HG02938 (cell line): ENCODE measurements around the gene STK4.
"Not testable (repeated sequence)": the region's sequence is repeated elsewhere in the genome, so short reads cannot be mapped to it uniquely, and the experiment has no call there.

Source experiments
- ATAC-seq: cut with Tn5 transposase; IDR thresholded peaks from one replicate; pipeline ENCODE4 v1.9.1; 2021; ENCODE audit warnings: mild to moderate bottlenecking, moderate library complexity; ENCODE audit not compliant: unreplicated experiment

Gene STK4

DNA sequence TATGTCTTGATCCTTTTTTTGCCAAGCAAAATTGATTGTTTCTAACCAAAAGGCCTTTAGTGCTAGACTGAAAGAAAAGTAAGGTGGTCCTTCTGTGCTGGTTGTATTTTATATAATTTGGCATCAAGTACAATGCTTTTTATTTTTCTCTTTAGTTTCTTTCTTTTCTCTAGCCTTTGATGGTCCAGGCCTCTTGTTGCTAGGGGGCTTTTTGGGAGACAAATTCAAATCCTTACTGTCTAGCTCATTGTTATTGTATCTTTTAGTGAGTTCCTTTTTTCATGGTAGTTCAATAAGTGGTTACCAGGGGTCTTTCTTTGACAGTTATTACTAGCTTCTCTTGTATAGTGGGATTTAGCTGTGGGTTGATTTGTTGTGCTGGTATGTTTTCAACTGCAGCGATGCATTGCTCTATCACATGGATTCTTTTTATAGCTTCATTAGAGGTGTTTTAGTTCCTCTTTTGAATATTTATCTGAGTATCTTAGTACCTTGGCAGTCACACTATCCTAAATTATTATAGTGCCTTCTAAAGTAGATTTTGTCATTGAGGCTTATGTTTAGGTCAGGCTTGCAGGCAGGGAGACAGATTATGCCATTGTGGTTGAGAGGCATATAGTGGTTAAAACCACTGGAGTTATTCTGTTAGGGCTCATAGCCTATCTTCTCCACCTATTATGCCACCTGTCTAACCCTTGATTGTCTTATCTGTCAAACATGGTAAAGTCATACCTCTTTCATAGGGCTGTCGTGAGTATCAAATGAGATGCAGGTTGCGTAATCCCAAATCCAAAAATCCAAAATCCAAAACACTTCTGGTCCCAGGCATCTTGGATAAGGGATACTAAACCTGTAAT lies 85.1 kb downstream of the STK4 start:
- ATAC-seq, result no peak

GRCh38 chr20:45052698-45053429 lies 86.6 kb downstream of the STK4 start:
- ATAC-seq, result no peak

DNA sequence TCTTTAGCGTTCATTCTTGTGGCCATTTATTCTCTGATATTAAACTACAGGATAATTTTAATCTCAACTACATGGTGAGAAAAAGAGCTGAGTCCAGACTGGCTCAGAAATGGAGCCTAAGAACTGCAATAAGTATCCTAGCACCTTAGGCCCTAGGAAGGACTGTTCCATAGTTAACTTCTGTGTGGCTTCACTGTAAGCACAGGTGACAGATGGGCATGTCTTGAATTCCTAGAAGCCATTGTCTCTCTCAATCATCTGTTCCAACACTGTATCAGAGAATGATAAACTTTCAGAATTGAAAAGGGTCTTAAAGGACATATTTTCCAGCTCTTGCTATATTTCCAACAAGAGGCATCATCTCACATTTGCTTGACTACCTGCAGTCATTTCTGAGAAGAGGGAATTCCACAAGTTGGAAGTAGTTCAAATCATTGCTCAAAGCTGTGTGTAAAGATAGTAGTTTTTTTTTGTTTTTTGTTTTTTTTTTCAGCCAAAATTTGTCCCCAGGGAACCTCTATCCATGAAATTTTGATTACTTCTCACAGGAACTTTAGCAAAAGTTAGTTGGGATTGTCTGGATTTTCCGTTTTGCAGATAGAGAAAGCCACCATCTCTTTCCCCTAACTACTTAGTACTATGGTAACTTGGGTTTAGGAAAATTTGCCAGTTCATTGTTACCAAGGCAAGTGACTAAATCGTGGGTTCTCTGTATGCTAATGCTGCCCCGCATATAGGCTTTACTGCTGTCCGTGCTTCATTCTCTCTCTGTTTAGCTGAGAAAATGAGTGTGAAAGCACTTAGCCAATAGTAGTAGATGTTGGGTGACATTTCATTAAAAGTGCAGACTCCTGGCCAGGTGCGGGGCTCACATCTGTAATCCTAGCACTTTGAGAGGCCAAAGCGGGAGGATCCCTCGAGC lies 87.4 kb downstream of the STK4 start:
- no peak for ATAC-seq

DNA sequence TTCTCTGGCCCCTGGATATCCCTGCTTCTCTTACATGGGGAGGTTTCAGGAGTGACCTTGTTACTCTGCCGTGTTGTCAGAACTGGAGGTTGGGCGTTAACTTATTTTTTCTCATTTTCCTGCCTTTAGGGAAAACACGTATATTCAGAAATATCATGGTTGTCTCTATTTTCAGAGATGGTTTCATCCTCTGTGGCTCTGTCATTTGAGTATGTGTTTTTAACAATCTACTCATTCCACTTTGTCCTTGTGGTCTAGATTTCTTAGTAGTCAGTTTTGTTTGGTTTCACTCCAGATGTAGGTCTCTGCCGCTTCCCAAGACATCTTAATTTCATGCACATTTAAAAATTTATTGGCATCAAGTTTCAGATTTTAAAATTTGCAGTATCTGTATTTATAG lies 88.7 kb downstream of the STK4 start:
- no peak for ATAC-seq

DNA sequence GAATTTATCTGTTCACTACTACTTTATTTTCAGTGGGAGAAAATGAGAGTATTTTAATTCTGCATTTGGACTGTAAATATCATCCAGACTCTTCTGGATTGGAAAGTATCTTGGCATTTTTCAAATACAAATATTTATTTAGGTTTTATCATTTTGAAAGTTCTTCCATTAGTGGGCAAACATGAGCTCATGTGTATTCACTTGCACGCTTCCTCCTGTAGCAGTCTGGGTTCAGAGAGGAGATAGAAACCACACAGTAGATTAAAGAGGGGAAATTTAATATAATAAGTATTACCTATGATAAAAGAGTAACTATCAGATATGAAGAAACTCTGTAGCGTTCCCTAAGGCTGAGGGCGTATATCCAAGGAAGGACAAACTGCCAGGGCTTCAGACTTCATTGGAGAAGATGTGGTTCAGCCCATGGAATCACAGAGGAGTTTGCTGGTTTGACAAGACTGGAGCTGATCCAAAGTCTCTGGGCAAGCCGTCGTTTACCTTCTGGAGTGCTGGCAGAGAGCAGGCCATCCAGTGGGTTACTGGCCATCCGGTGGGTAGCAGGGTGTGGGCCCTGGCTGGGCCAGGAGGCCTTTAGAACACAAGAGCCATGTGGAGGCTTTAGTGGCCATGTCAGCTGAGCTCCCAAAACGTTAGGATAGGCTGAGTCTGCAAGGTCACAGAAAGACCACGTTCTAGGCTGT lies 90.3 kb downstream of the STK4 start:
- ATAC-seq, result no peak

DNA sequence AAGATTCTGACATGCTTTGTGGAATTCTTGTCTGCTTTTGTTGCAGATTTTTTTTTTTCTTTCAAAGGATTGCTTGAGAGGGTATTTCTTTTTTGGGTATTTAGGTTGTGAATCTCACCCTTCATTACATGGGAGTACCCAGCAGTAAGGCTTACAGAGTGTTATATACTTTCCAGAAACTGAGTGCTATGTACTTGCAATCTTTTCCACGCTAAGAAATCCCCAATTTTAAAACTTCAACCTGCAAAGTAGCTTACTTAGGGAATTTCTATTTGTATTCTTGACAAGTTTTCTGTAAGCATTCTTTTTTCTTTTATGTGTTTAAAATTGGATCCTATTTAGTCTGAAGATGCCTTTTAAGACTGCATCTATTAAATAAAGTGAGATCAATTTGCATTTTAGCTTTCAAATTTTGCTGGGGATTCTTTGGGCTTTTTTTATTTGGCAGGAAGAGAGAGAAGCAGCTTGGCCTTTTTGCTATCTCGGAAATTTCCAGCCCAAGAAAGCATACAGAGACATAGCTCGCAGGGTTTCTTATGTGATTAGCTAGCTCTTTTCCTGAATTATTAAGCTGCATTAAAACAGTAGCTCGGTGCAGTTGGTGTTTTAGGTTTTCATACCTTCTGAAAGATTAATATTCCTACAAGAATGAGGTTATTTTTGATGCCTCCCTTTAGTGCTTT lies 92.0 kb downstream of the STK4 start:
- no peak for ATAC-seq

DNA sequence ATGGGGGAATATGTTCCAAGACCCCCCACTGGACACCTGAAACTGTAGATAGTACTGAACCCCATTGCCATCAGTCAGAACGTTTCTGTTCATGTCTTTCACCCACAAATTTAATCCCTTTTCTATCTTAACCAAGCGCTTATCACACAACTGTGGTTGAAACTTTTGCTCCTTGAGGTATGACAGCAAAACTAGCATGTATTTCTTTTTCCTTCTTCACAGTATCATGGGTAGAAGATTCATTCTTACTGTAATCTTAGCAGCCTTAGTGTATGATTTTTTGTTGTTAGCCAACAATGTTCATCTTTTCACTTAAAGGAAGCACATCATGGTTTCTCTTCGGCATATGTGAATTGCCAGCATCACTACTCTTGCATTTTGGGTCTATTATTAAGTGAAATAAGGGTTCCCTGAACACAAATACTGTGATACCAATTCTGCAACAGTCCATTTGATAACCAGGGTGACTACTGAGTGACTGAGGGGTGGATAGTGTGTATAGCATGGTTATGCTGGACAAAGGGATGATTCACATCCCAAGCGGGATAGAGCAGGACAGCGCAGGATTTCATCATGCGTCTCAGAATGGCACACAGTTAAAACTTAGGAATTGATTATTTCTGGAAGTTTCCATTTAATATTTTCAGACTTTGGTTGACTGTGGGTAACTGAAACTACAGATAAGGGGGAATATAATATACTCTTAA lies 92.9 kb downstream of the STK4 start:
- ATAC-seq, result no peak

- ATAC-seq, result no peak
These were observed 94.0 kb downstream of the STK4 start for GRCh38 chr20:45060294-45060693.

GRCh38 chr20:45061244-45061643 lies 94.9 kb downstream of the STK4 start:
- no peak for ATAC-seq

DNA sequence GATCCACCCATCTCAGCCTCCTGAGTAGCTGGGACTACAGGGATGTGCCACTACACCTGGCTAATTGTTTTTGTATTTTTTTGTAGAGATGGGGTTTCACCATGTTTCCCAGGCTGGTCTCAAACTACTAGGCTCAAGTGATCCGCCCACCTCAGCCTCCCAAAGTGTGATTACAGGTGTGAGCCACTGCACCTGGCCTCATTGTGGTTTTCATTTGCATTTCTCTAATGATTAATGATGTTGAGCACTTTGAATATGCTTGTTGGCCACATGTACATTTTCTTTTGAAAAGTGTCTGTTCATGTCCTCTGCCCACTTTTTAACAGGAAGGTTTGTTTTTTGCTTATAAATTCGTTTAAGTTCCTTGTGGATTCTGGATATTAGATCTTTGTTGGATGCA lies 96.8 kb downstream of the STK4 start:
- not testable (repeated sequence) for ATAC-seq

GRCh38 chr20:45064812-45065211 lies 98.5 kb downstream of the STK4 start:
- no peak for ATAC-seq

- ATAC-seq, result no peak
These were observed 100.1 kb downstream of the STK4 start for GRCh38 chr20:45066372-45066771.

GRCh38 chr20:45067087-45067486 lies 100.8 kb downstream of the STK4 start:
- no peak for ATAC-seq

DNA sequence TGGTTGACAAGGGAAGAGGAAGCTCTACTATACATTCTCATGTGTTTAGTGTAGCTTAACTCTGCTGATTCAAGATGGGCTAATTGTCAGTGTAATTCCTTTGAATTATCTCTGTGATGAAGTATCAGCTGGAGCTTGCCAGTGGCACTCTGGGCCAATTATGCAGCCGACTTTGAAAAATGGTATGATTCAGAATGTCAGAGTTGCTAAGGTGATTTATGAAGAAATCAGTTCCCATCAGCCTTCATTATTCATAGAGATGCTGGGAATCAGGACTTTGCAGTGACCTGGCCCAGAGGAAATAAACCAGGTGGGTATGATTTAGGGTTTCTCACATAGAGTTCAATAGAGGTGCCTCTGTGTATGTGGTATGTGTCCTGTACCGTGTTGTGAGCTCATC lies 101.2 kb downstream of the STK4 start:
- no peak for ATAC-seq

DNA sequence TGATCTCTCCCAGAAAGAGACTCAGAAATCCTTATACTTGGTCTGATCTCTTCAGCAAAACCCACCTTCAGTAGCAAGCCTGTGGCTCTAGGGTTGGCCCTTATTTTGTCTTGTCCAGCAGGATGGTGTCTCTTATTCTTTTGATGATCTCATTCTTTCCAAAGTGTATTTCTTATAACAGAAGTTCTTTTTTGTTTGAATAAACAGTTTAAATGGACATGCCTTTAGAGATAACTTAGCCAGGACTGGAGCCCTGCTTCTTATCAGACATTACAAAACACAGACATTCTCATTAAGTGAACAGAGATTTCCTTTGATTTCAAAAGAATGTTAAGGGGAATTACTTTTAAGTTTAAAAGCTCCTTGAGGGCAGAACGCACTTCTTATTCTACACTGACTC lies 102.9 kb downstream of the STK4 start:
- ATAC-seq, result no peak

DNA sequence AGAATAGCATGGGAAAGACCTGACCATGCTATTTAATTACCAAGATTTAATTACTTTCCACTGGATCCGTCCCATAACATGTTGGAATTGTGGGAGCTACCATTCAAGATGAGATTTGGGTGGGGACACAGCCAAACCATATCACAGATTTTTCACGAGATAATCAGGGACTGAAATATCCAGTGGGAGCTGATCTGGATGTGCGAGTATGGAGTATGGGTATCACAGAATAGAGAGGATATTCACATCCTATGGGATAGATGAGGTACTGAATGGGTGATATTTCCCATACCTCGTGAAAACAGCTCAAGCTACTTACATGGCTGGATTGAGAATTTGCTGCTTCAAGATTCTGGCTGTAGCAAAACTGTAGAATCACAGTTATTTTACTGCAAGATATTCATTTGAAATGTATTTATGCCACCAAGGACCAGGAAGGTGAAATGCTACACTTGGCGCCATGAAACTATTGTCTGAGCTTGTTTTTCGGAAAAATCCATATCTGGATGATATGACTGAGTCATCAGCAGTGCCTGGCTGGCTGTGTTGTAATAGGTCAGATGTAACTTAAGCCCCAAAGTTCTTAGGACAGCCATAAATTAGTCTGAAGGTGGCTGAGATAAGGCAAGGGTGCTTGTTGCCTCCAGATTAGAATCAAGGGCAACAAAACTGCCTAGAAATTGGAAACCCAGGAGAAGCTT lies 104.8 kb downstream of the STK4 start:
- ATAC-seq, result no peak

GRCh38 chr20:45072066-45072465 lies 105.8 kb downstream of the STK4 start:
- ATAC-seq, result no peak

DNA sequence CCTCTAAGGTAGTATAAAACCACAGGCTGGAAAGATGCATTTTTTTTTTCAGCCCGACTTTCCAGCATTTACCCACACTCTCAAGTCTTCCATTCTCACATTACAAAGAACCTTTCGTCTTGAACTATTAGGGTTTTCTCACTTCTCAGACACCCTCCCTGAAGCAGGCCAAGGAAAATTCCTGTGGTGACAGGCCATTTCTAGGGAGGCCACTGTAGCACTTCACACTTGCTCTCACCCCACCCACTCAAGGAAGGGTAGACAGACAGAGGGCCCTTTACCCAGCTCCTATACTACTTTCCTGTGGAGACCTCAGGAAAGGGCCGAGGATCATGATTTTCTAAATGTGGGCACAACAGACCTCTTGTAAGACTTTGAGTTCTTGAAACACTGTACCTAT lies 106.9 kb downstream of the STK4 start:
- ATAC-seq, result no peak

GRCh38 chr20:45077559-45077958 lies 111.2 kb downstream of the STK4 start:
- ATAC-seq, result no peak
